HepG2 (cell line): ENCODE data around the gene ABCG4. TPM values are rescaled to one million over a fixed set of nuclear protein-coding genes. Genes with fewer than 3 reads are reported as not detected.
"Not testable (repeated sequence)": the region's sequence is repeated elsewhere in the genome, so short reads cannot be mapped to it uniquely, and the experiment has no call there.

ENCODE experiments used
- ATAC-seq: fragments of 200-7000 bp; cut with Tn5 transposase; 3 replicates; pipeline ENCODE4 v1.9.1; 2020; ENCODE audit warnings: mild to moderate bottlenecking, moderate library complexity
- BruUV-seq: library from RNA; stranded (reverse); fragments of 400-500 nt; replicated peaks from 2 replicates; lab custom pipeline; 2021; lab: Mats Ljungman, UMichigan
- CTCF ChIA-PET: fragments of 300-600 bp; formaldehyde crosslinking; extraction: SDS; loops from one replicate; lab custom pipeline; 2021; ENCODE audit warnings: low total read pairs, inconsistent platforms, low intra/inter-chr PET ratio; lab: Yijun Ruan, JAX
- POLR2A ChIA-PET: fragments of 350-600 bp; sonication (Branson Sonifier 250); formaldehyde crosslinking; loops from one replicate; lab custom pipeline; 2020; ENCODE audit warnings: antibody characterized with exemption, inconsistent platforms; lab: Yijun Ruan, JAX
- DNase-seq: peaks from one replicate; pipeline ENCODE4 v3.0.0-alpha.2; 2015; ENCODE audit warnings: low spot score
- FAIRE-seq: peaks from 3 replicates; lab custom pipeline; 2011; peaks lifted over from hg19 to GRCh38; lab: Jason Lieb, UNC
- H2AFZ ChIP-seq: one replicate; pipeline ENCODE4 v1.6.1; 2011; ENCODE audit warnings: low read length, inconsistent platforms
- H3K27ac ChIP-seq: fragments of 300-600 bp; 3 replicates; pipeline ENCODE4 v1.8.0; 2011; ENCODE audit warnings: mixed run types, mild to moderate bottlenecking, mixed read lengths, low read length, inconsistent platforms; ENCODE audit not compliant: insufficient read depth; ENCODE audit errors: extremely low read length
- H3K27me3 ChIP-seq, 2 experiments: fragments of 200-600 bp in 1 of 2; 2 replicates in 1 of 2; 3 replicates in 1 of 2; pipeline versions ENCODE4 v1.6.0 to v1.8.0; 2011; ENCODE audit warnings: low read length in 2 of 2, mild to moderate bottlenecking in 2 of 2, moderate library complexity in 2 of 2, inconsistent platforms in 1 of 2; ENCODE audit not compliant: insufficient read depth in 2 of 2, control insufficient read depth in 1 of 2
- H3K36me3 ChIP-seq, 2 experiments: fragments of 200-600 bp in 1 of 2; replicated peaks in 1 of 2; 2 replicates in 1 of 2; 3 replicates in 1 of 2; pipeline versions ENCODE4 v1.5.1 to v1.8.0; 2011; ENCODE audit warnings: low read length in 2 of 2, inconsistent platforms in 1 of 2; ENCODE audit not compliant: insufficient read depth in 2 of 2, control insufficient read depth in 1 of 2
- H3K4me1 ChIP-seq: 2 replicates; pipeline ENCODE4 v1.5.1; 2012; ENCODE audit warnings: low read length, inconsistent platforms; ENCODE audit not compliant: insufficient read depth
- H3K4me2 ChIP-seq: 2 replicates; pipeline ENCODE4 v1.6.0; 2011; ENCODE audit warnings: low read depth, low read length, inconsistent platforms
- H3K4me3 ChIP-seq, 3 experiments: fragments of 200-600 bp in 1 of 3; sonication (generic), shearing (Covaris generic) in 1 of 3; replicated peaks in 1 of 3; 2 replicates each; pipeline ENCODE4 v1.5.1; 2011 to 2016; ENCODE audit warnings: low read length in 3 of 3, inconsistent platforms in 2 of 3, low read depth in 2 of 3, mild to moderate bottlenecking in 2 of 3, control low read depth in 1 of 3, mixed read lengths in 1 of 3; ENCODE audit not compliant: insufficient read depth in 1 of 3
- H3K79me2 ChIP-seq: one replicate; pipeline ENCODE4 v1.6.1; 2011; ENCODE audit warnings: low read length, inconsistent platforms; ENCODE audit not compliant: insufficient read depth
- H3K9ac ChIP-seq: 2 replicates; pipeline ENCODE4 v1.6.0; 2011; ENCODE audit warnings: mild to moderate bottlenecking, low read depth, low read length, inconsistent platforms; ENCODE audit not compliant: insufficient read depth
- H3K9me3 ChIP-seq: 2 replicates; pipeline ENCODE4 v1.5.1; 2012; ENCODE audit warnings: mild to moderate bottlenecking, low read length
- H4K20me1 ChIP-seq: 2 replicates; pipeline ENCODE4 v1.6.0; 2011; ENCODE audit warnings: inconsistent platforms, mild to moderate bottlenecking, low read length, moderate library complexity; ENCODE audit not compliant: insufficient read depth
- KDM6A ChIP-seq: IDR thresholded peaks from 2 replicates; pipeline ENCODE4 v1.6.1; 2016; ENCODE audit warnings: low read depth
- NCOR1 ChIP-seq: fragments of 200-600 bp; sonication (generic); IDR thresholded peaks from 2 replicates; pipeline ENCODE4 v1.7.0; 2017; ENCODE audit warnings: antibody characterized with exemption, low read length, borderline replicate concordance
- WGBS: methylation state at CpG from one replicate; pipeline ENCODE4 v1.1.6; 2017; ENCODE audit warnings: low lambda C conversion rate; 5-methylcytosine and 5-hydroxymethylcytosine counted together
- in situ Hi-C: cut with HindIII; loops from 2 replicates; pipeline ENCODE4 v1.10.0; 2017; ENCODE audit warnings: low pct_unique_long_range_greater_than_20kb; ENCODE audit not compliant: extremely low pct_ligation_motif_present
- intact Hi-C: fragments of 100-400 bp; cut with micrococcal nuclease; formaldehyde crosslinking; loops from one replicate; pipeline ENCODE4 v1.10.0; 2022; ENCODE audit not compliant: unreplicated experiment
- polyA plus RNA-seq, 8 experiments: library from polyadenylated mRNA; depleted of rRNA in 3 of 8; stranded (reverse) in 7 of 8; unstranded in 1 of 8; fragments of >200 nt; fragmentation: Illumina TruSeq in 4 of 8; extraction: Trizol in 4 of 8; gene quantifications; 2 replicates each; pipeline versions ENCODE4 v1.2.1 to v1.2.3, GENCODE V29; 2011 to 2016; ENCODE audit warnings: low read depth in 4 of 8, missing spikeins in 1 of 8, mixed read lengths in 1 of 8; ENCODE audit not compliant: insufficient read depth in 1 of 8
- total RNA-seq, 5 experiments: library from RNA; depleted of rRNA; stranded (reverse); fragments of >200 nt; fragmentation: Illumina TruSeq; extraction: Trizol; gene quantifications; 2 replicates each; pipeline ENCODE4 v1.2.3, GENCODE V29; 2016; ENCODE audit warnings: low read depth in 1 of 5
- TF ChIP-seq, protein P1 (sequence below): sonication (generic); formaldehyde crosslinking; IDR thresholded peaks from 2 replicates; pipeline ENCODE4 v1.8.1; 2023; ENCODE audit warnings: mild to moderate bottlenecking, inconsistent platforms, moderate library complexity, missing genetic modification reagents, borderline replicate concordance
- TF ChIP-seq, protein P2 (sequence below): sonication (generic); formaldehyde crosslinking; IDR thresholded peaks from 2 replicates; pipeline ENCODE4 v1.4.0; 2020; ENCODE audit warnings: missing genetic modification reagents
- TF ChIP-seq, protein P3 (sequence below): sonication (generic); formaldehyde crosslinking; IDR thresholded peaks from 2 replicates; pipeline ENCODE4 v1.5.0; 2020; ENCODE audit warnings: mild to moderate bottlenecking, missing genetic modification reagents, moderate library complexity

Gene ABCG4
- total and polyA plus RNA-seq, 2 of the 13 experiments (the other 11 are each of a cell fraction or from before 2014, with no cell fraction given) = not detected

DNA sequence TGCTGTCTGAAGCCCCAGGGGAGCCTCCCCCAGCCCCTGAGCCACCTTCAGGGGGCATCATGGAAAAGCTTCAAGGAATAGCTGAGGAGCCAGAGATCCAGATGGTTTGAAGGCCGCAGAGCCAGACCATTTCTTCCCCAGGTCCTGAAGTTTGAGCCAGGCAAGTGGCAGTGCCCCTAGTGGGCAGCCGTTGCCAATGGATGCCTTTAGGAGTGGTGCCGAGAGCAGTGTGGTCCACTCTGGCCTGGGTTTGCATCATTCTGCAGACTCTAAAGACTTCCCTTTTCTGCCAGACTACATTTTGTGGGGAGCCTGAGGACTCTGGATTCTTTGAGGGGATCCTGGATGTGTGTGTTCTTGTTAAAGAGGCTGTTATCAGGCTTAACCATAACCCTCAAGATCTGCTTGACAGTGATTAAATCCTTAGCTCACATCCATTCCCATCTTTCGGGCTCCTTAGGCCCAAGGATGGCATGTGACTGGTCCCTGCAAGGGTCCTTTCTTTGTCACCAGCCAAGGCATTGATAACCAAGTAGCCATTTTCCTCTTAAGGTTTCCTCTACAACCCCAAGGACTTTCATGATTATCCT lies 14.4 kb upstream of the ABCG4 start:
- CTCF ChIA-PET = interaction anchor here (0.9 kb wide), 1 partner anchor 34 kb away, joined by 3 read pairs; no protein-coding TSS in a partner anchor
- peaks cover 15% of the 10 kb centered on the region for H3K4me1 ChIP-seq
- H3K9ac ChIP-seq = no peak overlapping the region
- intact Hi-C loops = no loop called here
- H3K4me2 ChIP-seq = no peak overlapping the region
- ATAC-seq = peak; percentile 72
- H3K4me3 ChIP-seq = no peak overlapping the region
- TF ChIP-seq KDM6A (CRISPR knock-in tag) (no peak), NCOR1 (no peak)
- TF ChIP-seq, protein P1, sequence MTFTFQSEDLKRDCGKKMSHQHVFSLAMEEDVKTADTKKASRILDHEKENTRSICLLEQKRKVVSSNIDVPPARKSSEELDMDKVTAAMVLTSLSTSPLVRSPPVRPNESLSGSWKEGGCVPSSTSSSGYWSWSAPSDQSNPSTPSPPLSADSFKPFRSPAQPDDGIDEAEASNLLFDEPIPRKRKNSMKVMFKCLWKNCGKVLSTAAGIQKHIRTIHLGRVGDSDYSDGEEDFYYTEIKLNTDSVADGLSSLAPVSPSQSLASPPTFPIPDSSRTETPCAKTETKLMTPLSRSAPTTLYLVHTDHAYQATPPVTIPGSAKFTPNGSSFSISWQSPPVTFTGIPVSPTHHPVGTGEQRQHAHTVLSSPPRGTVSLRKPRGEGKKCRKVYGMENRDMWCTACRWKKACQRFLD = no peak
- TF ChIP-seq, protein P2, sequence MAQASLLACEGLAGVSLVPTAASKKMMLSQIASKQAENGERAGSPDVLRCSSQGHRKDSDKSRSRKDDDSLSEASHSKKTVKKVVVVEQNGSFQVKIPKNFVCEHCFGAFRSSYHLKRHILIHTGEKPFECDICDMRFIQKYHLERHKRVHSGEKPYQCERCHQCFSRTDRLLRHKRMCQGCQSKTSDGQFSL = no peak
- TF ChIP-seq, protein P3, sequence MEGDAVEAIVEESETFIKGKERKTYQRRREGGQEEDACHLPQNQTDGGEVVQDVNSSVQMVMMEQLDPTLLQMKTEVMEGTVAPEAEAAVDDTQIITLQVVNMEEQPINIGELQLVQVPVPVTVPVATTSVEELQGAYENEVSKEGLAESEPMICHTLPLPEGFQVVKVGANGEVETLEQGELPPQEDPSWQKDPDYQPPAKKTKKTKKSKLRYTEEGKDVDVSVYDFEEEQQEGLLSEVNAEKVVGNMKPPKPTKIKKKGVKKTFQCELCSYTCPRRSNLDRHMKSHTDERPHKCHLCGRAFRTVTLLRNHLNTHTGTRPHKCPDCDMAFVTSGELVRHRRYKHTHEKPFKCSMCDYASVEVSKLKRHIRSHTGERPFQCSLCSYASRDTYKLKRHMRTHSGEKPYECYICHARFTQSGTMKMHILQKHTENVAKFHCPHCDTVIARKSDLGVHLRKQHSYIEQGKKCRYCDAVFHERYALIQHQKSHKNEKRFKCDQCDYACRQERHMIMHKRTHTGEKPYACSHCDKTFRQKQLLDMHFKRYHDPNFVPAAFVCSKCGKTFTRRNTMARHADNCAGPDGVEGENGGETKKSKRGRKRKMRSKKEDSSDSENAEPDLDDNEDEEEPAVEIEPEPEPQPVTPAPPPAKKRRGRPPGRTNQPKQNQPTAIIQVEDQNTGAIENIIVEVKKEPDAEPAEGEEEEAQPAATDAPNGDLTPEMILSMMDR (CRISPR knock-in tag) = peak; percentile 24; the same call in 1 of the 2 replicates
- BruUV-seq = no TSS peak
- no peaks in the 10 kb centered on the region for H4K20me1 ChIP-seq
- no peak overlapping the region for H2AFZ ChIP-seq
- POLR2A ChIA-PET = interaction anchor here (0.8 to 1.8 kb wide), 4 partner anchors 13 to 34 kb away, joined by 3 to 4 read pairs (median 4); partner anchors contain the start of genes C2CD2L, HINFP and NLRX1
- H3K79me2 ChIP-seq = no peaks in the 10 kb centered on the region
- H3K27me3 ChIP-seq = no peaks in the 10 kb centered on the region
- WGBS = 100% methylated on average over 1 of the region's 4 CpGs
- no peaks in the 10 kb centered on the region for H3K9me3 ChIP-seq
- no peak for FAIRE-seq
- peaks cover 21 to 32% of the 10 kb centered on the region in 2 experiments for H3K36me3 ChIP-seq
- H3K27ac ChIP-seq = no peak overlapping the region
- DNase-seq = no peak
- in situ Hi-C loops = no loop called here

DNA sequence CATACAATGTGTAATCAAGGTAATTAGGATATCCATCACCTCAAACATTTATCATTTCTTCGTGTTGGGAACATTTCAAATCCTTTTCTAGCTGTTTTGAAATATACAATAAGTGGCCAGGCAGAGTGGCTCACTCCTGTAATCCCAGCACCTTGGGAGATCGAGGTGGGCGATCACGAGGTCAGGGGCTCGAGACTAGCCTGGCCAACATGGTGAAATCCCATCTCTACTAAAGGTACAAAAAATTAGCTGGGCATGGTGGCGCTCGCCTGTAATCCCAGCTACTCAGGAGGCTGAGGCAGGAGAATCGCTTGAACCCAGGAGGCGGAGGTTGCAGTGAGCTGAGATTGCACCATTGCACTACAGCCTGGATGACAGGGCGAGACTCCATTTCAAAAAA lies 9.6 kb upstream of the ABCG4 start:
- POLR2A ChIA-PET = interaction anchor here (1.0 kb wide), 1 partner anchor 33 kb away, joined by 3 read pairs; the partner anchor contains the start of gene C2CD2L
- not testable (repeated sequence) for H3K27me3 ChIP-seq, BruUV-seq

More for the DNA sequence above, 9.6 kb upstream of the ABCG4 start:
- H2AFZ ChIP-seq, in situ Hi-C loops, H3K79me2 ChIP-seq, H3K36me3 ChIP-seq, intact Hi-C loops, H3K4me3 ChIP-seq, H3K27ac ChIP-seq, H3K4me2 ChIP-seq, FAIRE-seq, H4K20me1 ChIP-seq, H3K4me1 ChIP-seq, ATAC-seq, CTCF ChIA-PET, DNase-seq, H3K9ac ChIP-seq, H3K9me3 ChIP-seq: not testable (repeated sequence)
- WGBS = 67% methylated on average over 10 of the region's 10 CpGs
